M059J (cell line): ENCODE results near the gene NRDE2. TPM values are rescaled to one million over a fixed set of nuclear protein-coding genes. Genes with fewer than 3 reads are reported as not detected.
"Not testable (repeated sequence)": the region's sequence is repeated elsewhere in the genome, so short reads cannot be mapped to it uniquely, and the experiment has no call there.

Source experiments
- DNase-seq: peaks from one replicate; pipeline ENCODE4 v3.0.0-alpha.2; 2012; ENCODE audit warnings: low read depth
- total RNA-seq: library from RNA; depleted of rRNA; stranded (reverse); fragments of >200 nt; shearing (Covaris generic); gene quantifications from 2 replicates; pipeline ENCODE4 v1.2.3, GENCODE V29; 2014

Gene NRDE2
- total RNA-seq, 1 experiment from 2014 or later: 4.6 TPM

DNA sequence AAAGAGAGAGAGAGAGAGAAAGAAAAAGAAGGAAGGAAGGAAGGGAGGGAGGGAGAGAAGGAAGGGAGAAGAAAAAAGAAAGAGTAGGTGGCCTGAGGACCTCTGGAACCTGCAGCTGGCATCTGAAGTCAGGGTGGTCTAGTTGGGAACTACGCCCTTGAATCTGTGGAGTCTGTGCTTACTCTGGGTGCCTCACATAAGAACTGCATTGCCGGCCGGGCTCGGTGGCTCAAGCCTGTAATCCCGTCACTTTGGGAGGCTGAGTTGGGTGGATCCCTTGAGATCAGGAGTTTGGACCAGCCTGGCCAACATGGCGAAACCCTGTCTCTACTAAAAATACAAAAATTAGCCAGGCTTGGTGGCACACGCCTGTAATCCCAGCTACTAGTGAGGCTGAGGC is 10.0 kb upstream of the NRDE2 start:
- no peak for DNase-seq

DNA sequence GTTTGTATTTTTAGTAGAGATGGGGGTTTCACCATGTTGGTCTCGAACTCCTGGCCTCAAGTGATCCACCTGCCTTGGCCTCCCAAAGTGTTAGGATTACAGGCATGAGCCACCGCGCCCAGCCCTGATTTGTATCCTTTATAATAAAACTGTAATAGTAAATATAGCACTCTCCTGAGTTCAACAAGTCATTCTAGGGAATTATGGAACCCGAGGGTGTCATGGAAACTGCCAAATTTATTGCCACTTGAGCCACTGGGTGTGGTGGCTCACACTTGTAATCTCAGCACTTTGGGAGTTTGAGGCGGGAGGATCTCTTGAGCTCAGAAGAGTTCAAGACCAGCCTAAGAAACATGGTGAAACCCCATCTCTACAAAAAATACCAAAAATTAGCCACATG is 9.5 kb upstream of the NRDE2 start:
- not testable (repeated sequence) for DNase-seq

DNA sequence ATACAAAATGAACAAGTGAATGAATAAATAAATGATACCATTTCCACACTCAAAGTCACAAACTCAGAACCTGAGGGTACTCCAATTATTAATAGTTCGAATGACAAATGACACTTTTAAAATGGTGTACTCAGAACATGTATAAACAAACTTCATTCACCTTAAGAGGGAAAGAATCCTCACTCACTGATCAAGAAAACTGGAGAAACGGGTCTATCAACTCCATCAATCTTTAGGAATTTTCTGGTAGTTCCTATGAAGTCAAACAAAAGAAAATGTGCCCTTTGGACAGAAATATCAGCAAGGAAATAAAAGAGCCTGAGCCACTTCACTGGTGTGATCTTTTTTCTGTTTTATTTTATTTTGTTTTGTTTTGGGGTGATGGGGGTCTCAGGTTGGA is 5.2 kb upstream of the NRDE2 start:
- no peak for DNase-seq

GRCh38 chr14:90336401-90336800 is 4.7 kb upstream of the NRDE2 start:
- no peak for DNase-seq

- no peak for DNase-seq
These were observed 487 bp upstream of the NRDE2 start for GRCh38 chr14:90332271-90332584.

- no peak for DNase-seq
These were observed 1.2 kb downstream of the NRDE2 start for GRCh38 chr14:90330203-90331196.

DNA sequence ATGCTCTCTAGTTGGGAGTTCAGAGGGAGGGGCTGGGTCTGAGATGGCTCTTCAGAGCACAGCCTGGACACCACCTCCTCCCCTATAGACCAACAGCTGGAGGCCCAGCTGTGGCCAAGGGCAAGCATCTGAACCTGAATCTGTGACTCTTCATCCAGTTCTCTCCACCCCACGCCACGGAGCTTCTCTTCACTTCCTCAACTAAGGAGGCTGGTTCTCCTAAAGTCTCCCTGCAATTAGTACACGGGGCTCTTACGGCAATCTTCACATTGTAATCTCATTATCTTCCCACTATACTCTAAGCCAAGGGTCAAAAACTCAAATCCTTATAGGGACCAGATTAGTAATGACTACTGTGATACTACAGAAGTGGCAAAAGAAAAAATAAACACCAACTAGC is 9.8 kb downstream of the NRDE2 start:
- no peak for DNase-seq

DNA sequence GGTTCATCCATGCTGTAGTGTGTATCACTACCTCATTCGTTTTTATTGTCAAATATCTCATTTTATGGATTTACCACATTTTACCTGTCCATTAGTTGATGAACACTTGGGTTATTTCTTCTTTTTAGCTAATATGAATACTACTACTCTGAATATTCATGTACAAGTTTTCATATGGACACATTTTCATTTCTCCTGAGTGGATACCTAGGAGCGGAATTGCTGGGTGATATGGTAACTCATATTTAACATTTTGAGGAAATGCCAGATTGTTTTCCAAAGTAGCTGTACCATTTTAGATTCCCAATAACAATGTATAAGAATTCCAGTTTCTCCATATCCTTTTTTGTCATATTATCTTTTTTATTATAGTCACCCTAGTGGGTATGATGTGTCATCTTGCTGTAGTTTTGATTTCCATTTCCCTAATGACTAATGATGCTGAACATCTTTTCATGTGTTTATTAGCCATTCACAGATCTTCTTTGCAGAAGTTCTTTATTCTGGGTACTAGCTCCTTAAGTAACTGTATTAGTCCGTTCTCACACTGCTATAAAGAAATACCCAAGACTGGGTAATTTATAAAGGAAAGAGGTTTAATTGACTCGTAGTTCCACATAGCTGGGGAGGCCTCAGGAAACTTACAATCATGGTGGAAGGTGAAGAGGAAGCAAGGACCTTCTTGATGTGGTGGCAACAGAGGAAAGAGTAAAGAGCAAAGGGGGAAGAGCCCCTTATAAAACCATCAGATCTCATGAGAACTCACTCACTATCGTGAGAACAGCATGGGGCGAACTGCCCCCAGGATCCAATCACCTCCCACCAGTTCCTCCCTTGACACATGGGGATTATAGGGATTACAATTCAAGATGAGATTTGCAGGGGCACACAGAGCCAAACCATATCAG is 11.9 kb downstream of the NRDE2 start:
- no peak for DNase-seq

DNA sequence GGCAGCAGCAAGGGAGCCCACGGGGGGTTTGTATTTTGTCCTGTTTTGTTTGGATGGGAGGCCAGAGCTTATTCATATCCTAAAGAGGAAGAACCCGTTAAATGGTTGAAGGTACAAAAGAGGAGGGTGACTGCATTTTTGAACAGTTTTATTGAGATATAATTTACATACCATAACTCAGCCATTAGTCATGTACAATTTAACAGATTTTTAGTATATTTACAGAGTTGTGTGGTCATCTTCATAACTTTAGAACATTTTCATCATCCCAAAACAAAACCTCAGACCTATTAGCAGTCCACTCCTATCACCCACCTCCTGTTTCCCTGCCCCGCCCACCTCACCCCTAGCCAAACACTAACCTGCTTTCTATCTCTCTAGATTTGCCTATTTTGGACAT is 12.6 kb downstream of the NRDE2 start:
- DNase-seq: no peak

- DNase-seq: no peak
These were observed 13.7 kb downstream of the NRDE2 start for GRCh38 chr14:90318016-90318415.

- no peak for DNase-seq
These were observed 14.5 kb downstream of the NRDE2 start for GRCh38 chr14:90317286-90317685.

- DNase-seq: no peak
These were observed 23.2 kb downstream of the NRDE2 start for GRCh38 chr14:90308561-90308960.

GRCh38 chr14:90305176-90305601 is 26.6 kb downstream of the NRDE2 start:
- no peak for DNase-seq

DNA sequence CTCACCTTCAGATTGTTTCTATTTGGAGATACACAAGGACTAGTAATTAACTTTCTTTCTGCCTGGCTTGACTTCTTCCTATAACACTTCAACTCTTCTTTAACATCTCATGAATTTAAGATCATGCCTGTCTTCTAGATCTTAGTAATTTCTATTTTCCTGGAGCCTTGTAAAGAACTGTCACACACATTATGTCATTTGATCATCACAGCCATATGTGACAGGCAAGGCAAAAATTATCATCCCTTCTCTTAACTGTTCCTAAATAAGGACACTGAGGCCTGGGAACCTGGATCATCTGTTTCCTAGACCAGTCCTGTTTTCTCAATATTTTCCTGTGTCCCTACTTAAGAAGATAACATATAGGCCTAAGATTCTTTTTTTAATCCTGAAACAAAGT is 27.2 kb downstream of the NRDE2 start:
- no peak for DNase-seq

DNA sequence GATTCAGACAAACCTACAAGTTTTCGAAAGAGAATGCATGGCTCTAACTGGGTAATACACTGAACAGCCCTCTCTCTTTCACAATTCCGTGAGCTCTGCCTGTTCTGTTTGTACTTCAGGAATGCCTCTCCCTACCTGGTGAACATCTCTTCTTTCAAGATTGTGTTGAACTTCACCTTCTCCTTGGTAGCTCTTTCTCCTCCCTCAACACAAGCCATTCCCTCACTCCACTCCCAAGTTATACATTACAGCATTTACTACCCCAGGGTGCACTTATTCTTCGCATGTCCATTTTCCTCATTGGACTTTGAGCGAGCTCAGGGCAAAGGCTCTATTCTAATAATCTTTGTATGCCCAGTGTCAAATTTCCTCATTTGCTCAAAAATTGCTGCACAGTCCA is 28.3 kb downstream of the NRDE2 start:
- no peak for DNase-seq

DNA sequence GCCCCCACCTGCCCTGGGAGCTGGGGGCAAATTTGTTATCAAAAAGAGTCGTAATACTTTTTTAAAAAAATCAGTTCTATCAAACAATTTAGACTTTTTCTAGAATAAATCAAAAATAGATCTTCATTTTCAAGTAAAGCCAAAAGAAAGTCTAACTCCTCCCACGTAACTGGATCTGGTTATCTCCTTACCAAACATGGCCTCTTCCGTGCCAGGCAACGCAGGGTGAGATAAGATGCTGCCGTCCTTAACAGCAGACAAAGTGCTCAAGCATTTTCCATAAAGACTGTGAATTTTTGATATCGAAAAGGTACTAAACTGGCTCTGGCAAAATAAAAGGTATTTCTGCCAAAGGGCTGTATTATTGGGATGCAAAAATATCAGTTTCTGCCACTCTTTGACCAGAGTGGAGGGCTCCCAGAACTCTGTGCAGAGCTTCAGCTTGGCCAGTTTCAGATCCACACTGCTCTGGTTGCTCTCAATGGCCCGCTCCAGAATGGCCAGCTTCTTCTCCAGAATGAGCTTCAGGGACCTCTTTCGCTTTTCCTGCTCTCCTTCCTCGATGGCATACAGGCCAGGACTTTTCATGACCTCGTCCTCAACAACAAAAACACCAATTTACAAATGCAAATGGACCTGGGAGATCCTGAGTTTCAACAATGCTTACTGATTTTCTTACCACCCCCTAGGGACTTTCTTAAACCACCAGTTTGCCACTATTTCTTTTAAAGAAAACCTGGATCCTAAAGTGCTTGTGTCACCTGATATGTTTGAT is 29.0 kb downstream of the NRDE2 start:
- no peak for DNase-seq

DNA sequence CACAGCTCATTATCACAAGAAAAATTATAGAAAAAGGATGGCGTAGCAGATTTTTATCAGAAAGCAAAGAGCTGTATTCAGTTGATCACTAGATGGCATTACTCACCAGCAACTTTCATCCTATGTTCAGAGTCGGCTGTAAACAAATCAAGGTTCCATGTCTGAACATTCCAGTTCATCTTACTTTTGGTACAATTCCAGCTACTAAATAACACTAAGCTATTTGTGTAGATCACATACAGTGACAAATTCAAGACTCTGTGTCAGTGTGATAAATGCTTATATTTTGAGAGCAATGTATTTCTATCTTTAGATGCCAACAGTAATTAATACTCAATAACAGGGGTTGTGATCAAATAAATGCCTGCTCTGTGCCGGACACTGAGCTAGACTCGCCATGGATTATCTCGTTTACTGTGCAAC is 30.1 kb downstream of the NRDE2 start:
- peak; percentile 43 for DNase-seq

DNA sequence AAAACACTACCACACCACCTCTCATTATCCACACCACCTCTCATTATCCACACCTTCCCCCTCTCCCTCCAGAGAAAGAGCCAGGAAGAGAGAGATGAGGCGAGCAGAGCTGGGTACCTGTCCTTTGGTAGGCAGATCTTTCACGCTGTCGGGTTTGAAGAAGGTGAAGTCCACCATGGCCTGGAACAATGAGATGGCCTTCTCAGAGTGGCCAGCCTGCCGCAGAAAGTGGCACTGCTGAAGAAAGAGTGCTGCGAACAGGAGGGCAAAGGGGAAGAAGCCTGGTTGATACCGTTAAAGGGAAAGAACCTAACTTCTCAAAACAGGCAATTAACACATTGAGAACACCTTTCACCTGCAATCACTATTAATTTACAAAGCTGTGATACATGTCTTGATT is 30.6 kb downstream of the NRDE2 start:
- DNase-seq: no peak

- no peak for DNase-seq
These were observed 31.1 kb downstream of the NRDE2 start for GRCh38 chr14:90300611-90301047.

GRCh38 chr14:90299408-90299807 is 32.3 kb downstream of the NRDE2 start:
- no peak for DNase-seq

DNA sequence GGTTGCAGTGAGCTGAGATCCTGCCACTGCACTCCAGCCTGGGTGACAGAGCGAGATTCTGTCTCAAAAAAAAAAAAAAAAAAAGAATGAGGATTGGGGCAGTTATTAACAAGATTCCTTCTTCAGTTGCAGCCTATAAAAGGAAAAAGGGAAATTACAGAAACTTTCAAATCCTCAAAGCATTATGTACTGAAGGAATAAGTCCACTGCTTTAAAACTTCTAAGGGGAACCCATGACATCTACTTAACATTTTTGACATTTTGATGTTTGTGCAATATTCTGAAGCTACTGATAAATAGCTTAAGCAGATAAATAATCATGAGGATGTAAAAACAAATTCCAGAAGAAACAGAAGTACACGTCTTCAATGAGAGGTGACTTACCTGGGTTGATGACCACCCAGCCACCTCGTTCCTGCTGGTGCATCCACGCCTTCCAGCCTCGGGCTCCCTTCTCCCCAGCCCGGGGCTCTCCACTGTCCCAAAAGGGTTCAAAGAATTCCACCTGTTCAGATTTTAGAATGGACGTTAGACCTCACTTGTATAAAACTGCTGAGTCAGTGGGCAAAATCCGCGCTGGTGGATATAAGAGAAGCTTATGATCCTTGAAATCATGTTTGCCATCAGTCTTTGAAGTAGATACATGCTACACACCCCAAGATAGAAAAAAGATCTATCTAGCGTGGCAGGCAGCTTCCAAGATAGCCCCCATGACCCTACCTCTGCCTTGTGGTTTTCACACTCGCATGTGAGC is 33.7 kb downstream of the NRDE2 start:
- no peak for DNase-seq
